ENCODE measurements around the gene EDIL3. TPM values are rescaled to one million over a fixed set of nuclear protein-coding genes. Genes with fewer than 3 reads are reported as not detected.

The EDIL3 gene
- total and polyA plus RNA-seq, 2 of the 8 experiments (the other 6 are each of a cell fraction or from before 2014, with no cell fraction given) = 14.7 to 47.2 TPM

- no peak for TF ChIP-seq BCL11A (IDR thresholded peaks at IDR 0.05; ENCODE audit: low read depth in 2 of 2, low read length in 2 of 2)
- TF ChIP-seq MAFK (IDR thresholded peaks at IDR 0.05; ENCODE audit: low read depth, low read length) = no peak
- no peak for TF ChIP-seq POLR2AphosphoS5 (IDR thresholded peaks at IDR 0.05; ENCODE audit: low read depth, low read length)
- TF ChIP-seq, protein P1, sequence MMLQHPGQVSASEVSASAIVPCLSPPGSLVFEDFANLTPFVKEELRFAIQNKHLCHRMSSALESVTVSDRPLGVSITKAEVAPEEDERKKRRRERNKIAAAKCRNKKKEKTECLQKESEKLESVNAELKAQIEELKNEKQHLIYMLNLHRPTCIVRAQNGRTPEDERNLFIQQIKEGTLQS (IDR thresholded peaks at IDR 0.05; ENCODE audit: insufficient read depth, low read depth, low read length) = no peak
- TF ChIP-seq TEAD4 (IDR thresholded peaks at IDR 0.05; ENCODE audit: low read depth, low read length) = no peak
These were observed 326.1 kb downstream of the EDIL3 start (continued) for GRCh38 chr5:84058561-84058960.

Measured in H1 (cell line).